Keratinocyte (primary cell): ENCODE measurements around the gene TCIRG1.

Experiments
- EZH2 ChIP-seq: IDR thresholded peaks from one replicate; pipeline ENCODE4 v1.6.1; 2012; ENCODE audit warnings: inconsistent platforms, mild to moderate bottlenecking, low read length, moderate library complexity
- TF ChIP-seq, protein P1 (sequence below), 3 experiments: IDR thresholded peaks in 1 of 3; conservative IDR thresholded peaks in 1 of 3; optimal IDR thresholded peaks in 1 of 3; 2 replicates in 2 of 3; 3 replicates in 1 of 3; pipeline versions ENCODE3 to v1.5.1; 2011; ENCODE audit warnings: low read length in 3 of 3, mild to moderate bottlenecking in 3 of 3, moderate library complexity in 2 of 3, control low read depth in 1 of 3, inconsistent platforms in 1 of 3; ENCODE audit not compliant: insufficient read depth in 2 of 3; ENCODE audit errors: extremely low read depth in 1 of 3

DNA sequence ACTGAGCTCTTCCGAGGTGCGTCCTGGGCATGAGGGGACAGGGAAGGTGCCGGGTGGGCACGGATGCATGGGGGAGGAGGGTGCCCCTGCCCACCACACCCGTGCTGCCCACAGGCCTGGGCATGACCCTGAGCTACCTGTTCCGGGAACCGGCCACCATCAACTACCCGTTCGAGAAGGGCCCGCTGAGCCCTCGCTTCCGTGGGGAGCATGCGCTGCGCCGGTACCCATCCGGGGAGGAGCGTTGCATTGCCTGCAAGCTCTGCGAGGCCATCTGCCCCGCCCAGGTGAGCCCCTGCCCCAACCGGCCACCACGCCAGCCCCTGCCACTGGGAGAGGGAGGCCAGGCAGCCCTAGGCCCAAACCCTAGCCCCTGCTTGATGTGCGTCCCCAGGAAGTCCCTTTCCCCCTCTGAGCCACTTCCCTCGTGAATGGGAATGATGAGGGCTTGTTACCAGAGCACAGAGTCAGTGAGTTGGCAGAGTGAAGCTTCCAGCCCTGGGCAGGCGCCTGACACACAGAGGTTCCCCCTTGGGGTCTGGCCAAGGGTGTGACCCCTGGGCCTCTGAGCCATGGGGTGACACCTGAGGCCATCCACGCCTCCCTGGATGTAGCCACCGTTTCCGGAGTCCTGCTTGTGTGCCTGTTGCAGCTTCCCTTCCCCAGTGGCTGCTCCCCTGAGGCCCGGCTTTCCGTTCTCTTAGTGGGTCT, 5.7 kb upstream of the TCIRG1 start:
- no peak for TF ChIP-seq EZH2
- TF ChIP-seq, protein P1, sequence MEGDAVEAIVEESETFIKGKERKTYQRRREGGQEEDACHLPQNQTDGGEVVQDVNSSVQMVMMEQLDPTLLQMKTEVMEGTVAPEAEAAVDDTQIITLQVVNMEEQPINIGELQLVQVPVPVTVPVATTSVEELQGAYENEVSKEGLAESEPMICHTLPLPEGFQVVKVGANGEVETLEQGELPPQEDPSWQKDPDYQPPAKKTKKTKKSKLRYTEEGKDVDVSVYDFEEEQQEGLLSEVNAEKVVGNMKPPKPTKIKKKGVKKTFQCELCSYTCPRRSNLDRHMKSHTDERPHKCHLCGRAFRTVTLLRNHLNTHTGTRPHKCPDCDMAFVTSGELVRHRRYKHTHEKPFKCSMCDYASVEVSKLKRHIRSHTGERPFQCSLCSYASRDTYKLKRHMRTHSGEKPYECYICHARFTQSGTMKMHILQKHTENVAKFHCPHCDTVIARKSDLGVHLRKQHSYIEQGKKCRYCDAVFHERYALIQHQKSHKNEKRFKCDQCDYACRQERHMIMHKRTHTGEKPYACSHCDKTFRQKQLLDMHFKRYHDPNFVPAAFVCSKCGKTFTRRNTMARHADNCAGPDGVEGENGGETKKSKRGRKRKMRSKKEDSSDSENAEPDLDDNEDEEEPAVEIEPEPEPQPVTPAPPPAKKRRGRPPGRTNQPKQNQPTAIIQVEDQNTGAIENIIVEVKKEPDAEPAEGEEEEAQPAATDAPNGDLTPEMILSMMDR (optimal IDR thresholded peaks at IDR 0.05 in 1 of 3, IDR thresholded peaks at IDR 0.05 in 1 of 3, conservative IDR thresholded peaks at IDR 0.05 in 1 of 3; ENCODE audit: extremely low read depth in 1 of 3, insufficient read depth in 2 of 3, low read length in 3 of 3): no peak
